ENCODE measurements around the gene IQGAP2.

Gene IQGAP2

DNA sequence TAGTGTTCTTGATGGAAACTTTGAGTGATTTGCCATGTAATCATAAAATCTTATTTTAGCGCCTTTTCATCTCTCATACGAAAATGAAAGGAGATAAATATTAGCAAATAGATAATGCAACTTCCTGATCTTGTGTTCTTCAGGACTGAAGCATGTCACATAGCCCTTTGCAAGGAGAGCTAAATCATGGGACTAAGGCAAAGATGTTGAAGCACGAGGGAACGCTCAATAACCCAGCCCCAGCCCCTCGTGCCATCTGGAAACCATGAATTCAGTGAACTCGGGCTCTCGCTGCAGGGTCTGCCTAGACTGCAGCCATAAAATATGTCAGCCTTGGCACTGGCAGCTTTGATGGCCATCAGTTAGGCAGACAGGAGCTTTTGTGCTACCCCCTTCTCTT is 161.9 kb downstream of the IQGAP2 start:
- TF ChIP-seq BACH2 (CRISPR knock-in tag; IDR thresholded peaks at IDR 0.05; ENCODE audit: borderline replicate concordance) (no peak), OSR1 (CRISPR knock-in tag; IDR thresholded peaks at IDR 0.05) (no peak), ARNTL (CRISPR knock-in tag; IDR thresholded peaks at IDR 0.05; ENCODE audit: borderline replicate concordance, low read depth) (no peak)
- no peak for ATAC-seq

DNA sequence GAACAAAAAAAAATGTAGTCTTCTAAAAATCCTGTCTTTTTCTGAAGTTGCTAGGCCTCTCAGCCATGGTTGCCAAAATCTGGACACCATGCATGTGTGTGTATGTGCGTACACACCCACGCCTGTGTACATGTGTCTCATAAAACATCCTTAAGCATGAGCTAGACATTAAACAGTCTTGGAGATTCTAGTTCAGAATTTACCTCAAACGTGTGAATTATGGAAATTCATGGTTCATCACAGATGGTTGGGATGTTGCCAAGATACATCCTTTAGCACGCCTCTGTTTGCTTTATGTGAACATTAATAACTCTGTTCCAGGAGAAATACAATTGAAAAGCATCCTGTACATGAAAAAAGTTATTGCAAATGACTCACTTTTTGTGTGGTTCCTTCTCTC is 167.1 kb downstream of the IQGAP2 start:
- TF ChIP-seq PPARA (CRISPR knock-in tag; IDR thresholded peaks at IDR 0.05; ENCODE audit: borderline replicate concordance) (no peak), TCF4 (CRISPR knock-in tag; IDR thresholded peaks at IDR 0.05; ENCODE audit: borderline replicate concordance) (no peak), TOX (CRISPR knock-in tag; IDR thresholded peaks at IDR 0.05; ENCODE audit: borderline replicate concordance) (no peak), BACH2 (CRISPR knock-in tag; IDR thresholded peaks at IDR 0.05; ENCODE audit: borderline replicate concordance) (no peak), ESRRG (CRISPR knock-in tag; IDR thresholded peaks at IDR 0.05) (no peak), OSR1 (CRISPR knock-in tag; IDR thresholded peaks at IDR 0.05) (no peak), RARB (CRISPR knock-in tag; IDR thresholded peaks at IDR 0.05) (no peak), ZNF8 (CRISPR knock-in tag; IDR thresholded peaks at IDR 0.05) (no peak), ISL1 (CRISPR knock-in tag; IDR thresholded peaks at IDR 0.05) (no peak), CSDC2 (CRISPR knock-in tag; IDR thresholded peaks at IDR 0.05) (no peak)
- TF ChIP-seq, protein P1, sequence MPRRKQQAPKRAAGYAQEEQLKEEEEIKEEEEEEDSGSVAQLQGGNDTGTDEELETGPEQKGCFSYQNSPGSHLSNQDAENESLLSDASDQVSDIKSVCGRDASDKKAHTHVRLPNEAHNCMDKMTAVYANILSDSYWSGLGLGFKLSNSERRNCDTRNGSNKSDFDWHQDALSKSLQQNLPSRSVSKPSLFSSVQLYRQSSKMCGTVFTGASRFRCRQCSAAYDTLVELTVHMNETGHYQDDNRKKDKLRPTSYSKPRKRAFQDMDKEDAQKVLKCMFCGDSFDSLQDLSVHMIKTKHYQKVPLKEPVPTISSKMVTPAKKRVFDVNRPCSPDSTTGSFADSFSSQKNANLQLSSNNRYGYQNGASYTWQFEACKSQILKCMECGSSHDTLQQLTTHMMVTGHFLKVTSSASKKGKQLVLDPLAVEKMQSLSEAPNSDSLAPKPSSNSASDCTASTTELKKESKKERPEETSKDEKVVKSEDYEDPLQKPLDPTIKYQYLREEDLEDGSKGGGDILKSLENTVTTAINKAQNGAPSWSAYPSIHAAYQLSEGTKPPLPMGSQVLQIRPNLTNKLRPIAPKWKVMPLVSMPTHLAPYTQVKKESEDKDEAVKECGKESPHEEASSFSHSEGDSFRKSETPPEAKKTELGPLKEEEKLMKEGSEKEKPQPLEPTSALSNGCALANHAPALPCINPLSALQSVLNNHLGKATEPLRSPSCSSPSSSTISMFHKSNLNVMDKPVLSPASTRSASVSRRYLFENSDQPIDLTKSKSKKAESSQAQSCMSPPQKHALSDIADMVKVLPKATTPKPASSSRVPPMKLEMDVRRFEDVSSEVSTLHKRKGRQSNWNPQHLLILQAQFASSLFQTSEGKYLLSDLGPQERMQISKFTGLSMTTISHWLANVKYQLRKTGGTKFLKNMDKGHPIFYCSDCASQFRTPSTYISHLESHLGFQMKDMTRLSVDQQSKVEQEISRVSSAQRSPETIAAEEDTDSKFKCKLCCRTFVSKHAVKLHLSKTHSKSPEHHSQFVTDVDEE (CRISPR knock-in tag; IDR thresholded peaks at IDR 0.05) = no peak
- no peak for ATAC-seq

DNA sequence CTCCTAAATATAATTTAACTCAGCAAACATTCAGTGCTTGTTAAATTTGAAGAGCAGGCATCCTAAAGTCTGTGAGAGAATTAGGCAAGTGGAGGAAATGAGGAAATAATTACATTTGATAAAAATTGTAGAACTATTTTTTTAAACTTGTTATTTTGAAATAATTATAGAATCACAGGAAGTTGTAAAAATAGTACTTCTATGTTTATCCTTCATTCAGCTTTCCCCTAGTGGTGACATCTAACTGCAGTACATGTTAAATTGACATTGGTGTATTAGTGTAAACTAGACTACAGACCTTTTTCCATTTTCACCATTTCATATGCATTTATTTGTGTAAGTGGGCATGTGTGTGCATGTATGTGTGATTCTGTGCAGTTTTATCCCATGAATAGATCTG is 168.5 kb downstream of the IQGAP2 start:
- no peak for TF ChIP-seq GLIS3 (CRISPR knock-in tag; IDR thresholded peaks at IDR 0.05)
- no peak for TF ChIP-seq ZFP30 (CRISPR knock-in tag; IDR thresholded peaks at IDR 0.05)
- no peak for TF ChIP-seq BACH2 (CRISPR knock-in tag; IDR thresholded peaks at IDR 0.05; ENCODE audit: borderline replicate concordance)
- no peak for TF ChIP-seq ZNF565 (CRISPR knock-in tag; conservative IDR thresholded peaks at IDR 0.05; ENCODE audit: low read depth)
- no peak for TF ChIP-seq ESRRG (CRISPR knock-in tag; IDR thresholded peaks at IDR 0.05)
- TF ChIP-seq, protein P1 (CRISPR knock-in tag; IDR thresholded peaks at IDR 0.05) = no peak
- TF ChIP-seq TCF4 (CRISPR knock-in tag; IDR thresholded peaks at IDR 0.05; ENCODE audit: borderline replicate concordance) = no peak
- TF ChIP-seq, protein P2, sequence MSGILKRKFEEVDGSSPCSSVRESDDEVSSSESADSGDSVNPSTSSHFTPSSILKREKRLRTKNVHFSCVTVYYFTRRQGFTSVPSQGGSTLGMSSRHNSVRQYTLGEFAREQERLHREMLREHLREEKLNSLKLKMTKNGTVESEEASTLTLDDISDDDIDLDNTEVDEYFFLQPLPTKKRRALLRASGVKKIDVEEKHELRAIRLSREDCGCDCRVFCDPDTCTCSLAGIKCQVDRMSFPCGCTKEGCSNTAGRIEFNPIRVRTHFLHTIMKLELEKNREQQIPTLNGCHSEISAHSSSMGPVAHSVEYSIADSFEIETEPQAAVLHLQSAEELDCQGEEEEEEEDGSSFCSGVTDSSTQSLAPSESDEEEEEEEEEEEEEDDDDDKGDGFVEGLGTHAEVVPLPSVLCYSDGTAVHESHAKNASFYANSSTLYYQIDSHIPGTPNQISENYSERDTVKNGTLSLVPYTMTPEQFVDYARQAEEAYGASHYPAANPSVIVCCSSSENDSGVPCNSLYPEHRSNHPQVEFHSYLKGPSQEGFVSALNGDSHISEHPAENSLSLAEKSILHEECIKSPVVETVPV (CRISPR knock-in tag; IDR thresholded peaks at IDR 0.05) = no peak
- TF ChIP-seq SNAI2 (CRISPR knock-in tag; IDR thresholded peaks at IDR 0.05) = no peak
- no peak for TF ChIP-seq ZNF70 (CRISPR knock-in tag; IDR thresholded peaks at IDR 0.05)
- no peak for TF ChIP-seq ARNTL (CRISPR knock-in tag; IDR thresholded peaks at IDR 0.05; ENCODE audit: borderline replicate concordance, low read depth)
- no peak for TF ChIP-seq ZFP3 (CRISPR knock-in tag; IDR thresholded peaks at IDR 0.05)
- no peak for TF ChIP-seq ZNF8 (CRISPR knock-in tag; IDR thresholded peaks at IDR 0.05)
- TF ChIP-seq, protein P3, sequence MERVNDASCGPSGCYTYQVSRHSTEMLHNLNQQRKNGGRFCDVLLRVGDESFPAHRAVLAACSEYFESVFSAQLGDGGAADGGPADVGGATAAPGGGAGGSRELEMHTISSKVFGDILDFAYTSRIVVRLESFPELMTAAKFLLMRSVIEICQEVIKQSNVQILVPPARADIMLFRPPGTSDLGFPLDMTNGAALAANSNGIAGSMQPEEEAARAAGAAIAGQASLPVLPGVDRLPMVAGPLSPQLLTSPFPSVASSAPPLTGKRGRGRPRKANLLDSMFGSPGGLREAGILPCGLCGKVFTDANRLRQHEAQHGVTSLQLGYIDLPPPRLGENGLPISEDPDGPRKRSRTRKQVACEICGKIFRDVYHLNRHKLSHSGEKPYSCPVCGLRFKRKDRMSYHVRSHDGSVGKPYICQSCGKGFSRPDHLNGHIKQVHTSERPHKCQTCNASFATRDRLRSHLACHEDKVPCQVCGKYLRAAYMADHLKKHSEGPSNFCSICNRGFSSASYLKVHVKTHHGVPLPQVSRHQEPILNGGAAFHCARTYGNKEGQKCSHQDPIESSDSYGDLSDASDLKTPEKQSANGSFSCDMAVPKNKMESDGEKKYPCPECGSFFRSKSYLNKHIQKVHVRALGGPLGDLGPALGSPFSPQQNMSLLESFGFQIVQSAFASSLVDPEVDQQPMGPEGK (CRISPR knock-in tag; IDR thresholded peaks at IDR 0.05; ENCODE audit: borderline replicate concordance) = no peak
- no peak for TF ChIP-seq PPARA (CRISPR knock-in tag; IDR thresholded peaks at IDR 0.05; ENCODE audit: borderline replicate concordance)
- TF ChIP-seq ZC3H10 (CRISPR knock-in tag; IDR thresholded peaks at IDR 0.05) = no peak
- ATAC-seq = no peak

All from SK-N-SH treated with all-trans-retinoic acid at 6 μM for 48 hours (cell line).